Measurements from ENCODE around the gene PRKX.

- TF ChIP-seq RARB (CRISPR knock-in tag; IDR thresholded peaks at IDR 0.05) (no peak), ZFP3 (CRISPR knock-in tag; IDR thresholded peaks at IDR 0.05) (no peak), ISL1 (CRISPR knock-in tag; IDR thresholded peaks at IDR 0.05) (no peak), ARNTL (CRISPR knock-in tag; IDR thresholded peaks at IDR 0.05; ENCODE audit: borderline replicate concordance, low read depth) (no peak), ZFP30 (CRISPR knock-in tag; IDR thresholded peaks at IDR 0.05) (no peak), CREB5 (CRISPR knock-in tag; IDR thresholded peaks at IDR 0.05; ENCODE audit: low read depth) (no peak)
- TF ChIP-seq, protein P1, sequence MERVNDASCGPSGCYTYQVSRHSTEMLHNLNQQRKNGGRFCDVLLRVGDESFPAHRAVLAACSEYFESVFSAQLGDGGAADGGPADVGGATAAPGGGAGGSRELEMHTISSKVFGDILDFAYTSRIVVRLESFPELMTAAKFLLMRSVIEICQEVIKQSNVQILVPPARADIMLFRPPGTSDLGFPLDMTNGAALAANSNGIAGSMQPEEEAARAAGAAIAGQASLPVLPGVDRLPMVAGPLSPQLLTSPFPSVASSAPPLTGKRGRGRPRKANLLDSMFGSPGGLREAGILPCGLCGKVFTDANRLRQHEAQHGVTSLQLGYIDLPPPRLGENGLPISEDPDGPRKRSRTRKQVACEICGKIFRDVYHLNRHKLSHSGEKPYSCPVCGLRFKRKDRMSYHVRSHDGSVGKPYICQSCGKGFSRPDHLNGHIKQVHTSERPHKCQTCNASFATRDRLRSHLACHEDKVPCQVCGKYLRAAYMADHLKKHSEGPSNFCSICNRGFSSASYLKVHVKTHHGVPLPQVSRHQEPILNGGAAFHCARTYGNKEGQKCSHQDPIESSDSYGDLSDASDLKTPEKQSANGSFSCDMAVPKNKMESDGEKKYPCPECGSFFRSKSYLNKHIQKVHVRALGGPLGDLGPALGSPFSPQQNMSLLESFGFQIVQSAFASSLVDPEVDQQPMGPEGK (CRISPR knock-in tag; IDR thresholded peaks at IDR 0.05; ENCODE audit: borderline replicate concordance) = no peak
- TF ChIP-seq, protein P2, sequence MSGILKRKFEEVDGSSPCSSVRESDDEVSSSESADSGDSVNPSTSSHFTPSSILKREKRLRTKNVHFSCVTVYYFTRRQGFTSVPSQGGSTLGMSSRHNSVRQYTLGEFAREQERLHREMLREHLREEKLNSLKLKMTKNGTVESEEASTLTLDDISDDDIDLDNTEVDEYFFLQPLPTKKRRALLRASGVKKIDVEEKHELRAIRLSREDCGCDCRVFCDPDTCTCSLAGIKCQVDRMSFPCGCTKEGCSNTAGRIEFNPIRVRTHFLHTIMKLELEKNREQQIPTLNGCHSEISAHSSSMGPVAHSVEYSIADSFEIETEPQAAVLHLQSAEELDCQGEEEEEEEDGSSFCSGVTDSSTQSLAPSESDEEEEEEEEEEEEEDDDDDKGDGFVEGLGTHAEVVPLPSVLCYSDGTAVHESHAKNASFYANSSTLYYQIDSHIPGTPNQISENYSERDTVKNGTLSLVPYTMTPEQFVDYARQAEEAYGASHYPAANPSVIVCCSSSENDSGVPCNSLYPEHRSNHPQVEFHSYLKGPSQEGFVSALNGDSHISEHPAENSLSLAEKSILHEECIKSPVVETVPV (CRISPR knock-in tag; IDR thresholded peaks at IDR 0.05) = no peak
Measured at GRCh38 chrX:3669841-3670475, 43.5 kb downstream of the PRKX start.
